Stimulated activated CD8-positive, alpha-beta memory T cell treated with anti-CD3 and anti-CD28 coated beads, Interleukin-12 subunit alpha, Interleukin-12 subunit beta, amount 100 ng/mL, for 24 hours (primary cell): ENCODE results near the gene SLC16A6.
"Not testable (repeated sequence)": the region's sequence is repeated elsewhere in the genome, so short reads cannot be mapped to it uniquely, and the experiment has no call there.

Experiments used
- DNase-seq: peaks from one replicate; pipeline ENCODE4 v3.0.0-alpha.2; 2020; ENCODE audit errors: extremely low read depth

SLC16A6 gene

DNA sequence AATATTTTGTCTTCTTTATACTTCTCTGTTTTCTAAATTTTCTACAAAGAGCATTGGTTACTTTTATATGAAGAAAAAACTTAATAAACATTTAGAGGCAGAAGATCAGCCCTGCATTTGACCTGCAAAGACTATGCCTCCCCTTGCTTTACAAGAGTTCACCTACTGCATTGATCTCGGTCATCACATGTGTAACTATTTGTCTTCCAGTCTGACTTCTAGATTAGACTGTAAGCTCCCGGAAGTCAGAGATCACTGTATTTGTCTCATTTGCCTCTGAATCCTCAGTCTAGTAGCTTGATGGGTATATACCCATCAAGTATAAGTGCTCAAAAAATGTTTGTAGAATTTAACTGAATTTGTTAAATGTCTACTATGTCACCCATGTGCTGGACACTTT lies 70.7 kb downstream of the SLC16A6 start:
- DNase-seq = not testable (repeated sequence)

DNA sequence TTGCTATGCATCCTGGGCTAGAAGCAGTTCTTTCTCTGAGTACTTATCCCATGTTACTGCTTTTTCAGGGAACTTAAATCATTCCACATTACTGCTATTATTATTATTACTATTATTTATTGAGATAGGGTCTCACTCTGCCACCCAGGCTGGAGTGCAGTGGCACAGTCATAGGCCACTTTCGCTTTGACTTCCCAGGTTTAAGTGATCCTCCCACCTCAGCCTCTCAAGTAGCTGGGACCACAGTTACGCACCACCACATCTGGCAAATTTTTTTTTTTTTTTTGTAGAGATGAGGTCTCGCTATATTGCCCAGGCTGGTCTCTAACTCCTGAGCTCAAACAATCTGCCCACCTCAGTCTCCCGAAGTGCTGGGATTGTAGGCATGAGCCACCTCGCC lies 71.5 kb downstream of the SLC16A6 start:
- DNase-seq = not testable (repeated sequence)
